GM12878 (cell line): ENCODE results near the gene RPS28. TPM values are rescaled to one million over a fixed set of nuclear protein-coding genes. Genes with fewer than 3 reads are reported as not detected.

Experiments
- BHLHE40 ChIP-seq, 2 experiments: fragments of 450-650 bp in 1 of 2; IDR thresholded peaks; 2 replicates each; pipeline ENCODE4 v1.6.1; 2011 to 2017; ENCODE audit warnings: low read depth in 2 of 2, borderline replicate concordance in 1 of 2, improper control_type of control experiment in 1 of 2, low read length in 1 of 2, mild to moderate bottlenecking in 1 of 2
- CHD2 ChIP-seq: IDR thresholded peaks from 2 replicates; pipeline ENCODE4 v1.6.1; 2011; ENCODE audit warnings: low read depth, low read length, improper control_type of control experiment, borderline replicate concordance
- CREB1 ChIP-seq: IDR thresholded peaks from 2 replicates; pipeline ENCODE4 v1.6.1; 2012; ENCODE audit warnings: low read depth, mild to moderate bottlenecking, inconsistent platforms
- EZH2 ChIP-seq: IDR thresholded peaks from 2 replicates; pipeline ENCODE4 v1.6.1; 2012; ENCODE audit warnings: low read depth, mild to moderate bottlenecking, control low read depth, inconsistent platforms, low read length, borderline replicate concordance; ENCODE audit not compliant: control insufficient read depth
- IRF3 ChIP-seq: fragments of 450-650 bp; IDR thresholded peaks from 2 replicates; pipeline ENCODE4 v1.6.1; 2014; ENCODE audit warnings: mild to moderate bottlenecking
- JUND ChIP-seq: IDR thresholded peaks from 2 replicates; pipeline ENCODE4 v1.6.1; 2012; ENCODE audit warnings: low read depth, mild to moderate bottlenecking, low read length, improper control_type of control experiment, moderate library complexity
- NFYB ChIP-seq: IDR thresholded peaks from 2 replicates; pipeline ENCODE4 v1.6.1; 2011; ENCODE audit warnings: low read depth, mild to moderate bottlenecking, low read length, improper control_type of control experiment, moderate library complexity; ENCODE audit not compliant: insufficient read depth
- PBX3 ChIP-seq: IDR thresholded peaks from 2 replicates; pipeline ENCODE4 v1.6.1; 2011; ENCODE audit warnings: mild to moderate bottlenecking, low read depth, low read length, moderate library complexity; ENCODE audit not compliant: insufficient replicate concordance
- POLR2A ChIP-seq: IDR thresholded peaks from 2 replicates; pipeline ENCODE4 v1.6.1; 2011; ENCODE audit warnings: low read depth, mild to moderate bottlenecking, low read length
- RELA ChIP-seq: fragments of 450-650 bp; IDR thresholded peaks from 2 replicates; pipeline ENCODE4 v1.8.0; 2014; ENCODE audit warnings: borderline replicate concordance; ENCODE audit not compliant: partially characterized antibody
- RFX5 ChIP-seq: IDR thresholded peaks from 2 replicates; pipeline ENCODE4 v1.6.1; 2011; ENCODE audit warnings: low read depth, low read length, improper control_type of control experiment
- TCF7 ChIP-seq: IDR thresholded peaks from 2 replicates; pipeline ENCODE4 v1.6.1; 2014; ENCODE audit warnings: antibody characterized with exemption, borderline replicate concordance
- polyA plus RNA-seq, 11 experiments: library from polyadenylated mRNA; depleted of rRNA in 4 of 11; unstranded in 6 of 11; stranded (reverse) in 5 of 11; fragments of >200 nt; fragmentation: Nextera tagmentation in 4 of 11; fragmentation: Illumina TruSeq in 1 of 11; extraction: Ambion mirVana in 4 of 11; extraction: Trizol in 1 of 11; gene quantifications; 1 replicate in 1 of 11; 2 replicates in 10 of 11; pipeline versions ENCODE4 v1.2.1 to v1.2.3, GENCODE V29; 2011 to 2016; ENCODE audit warnings: inconsistent platforms in 2 of 11, missing spikeins in 2 of 11, low read depth in 1 of 11
- total RNA-seq, 4 experiments: library from RNA; depleted of rRNA in 3 of 4; stranded (reverse); fragments of >200 nt in 3 of 4; fragmentation: Illumina TruSeq in 1 of 4; extraction: Trizol in 1 of 4; gene quantifications; 2 replicates each; pipeline versions ENCODE4 v1.2.1 to v1.2.3, GENCODE V29; 2013 to 2021

The RPS28 gene
- total and polyA plus RNA-seq, 10 of the 15 experiments (the other 5 are each of a cell fraction or from before 2014, with no cell fraction given) = 422 to 3,905 (median 1,580) TPM

- TF ChIP-seq EZH2 (no peak), RELA (no peak), JUND (no peak), NFYB (peak; percentile 89), CHD2 (peak; percentile 88), TCF7 (no peak), BHLHE40 (IDR thresholded peaks at IDR 0.05; ENCODE audit: borderline replicate concordance in 1 of 2, low read depth in 2 of 2, low read length in 1 of 2) (no peak), IRF3 (peak; percentile 84), PBX3 (peak; percentile 98), POLR2A (no peak), CREB1 (peak; percentile 43; the same call in 1 of the 2 replicates), RFX5 (no peak)
Measured at GRCh38 chr19:8342684-8343482, 21.6 kb downstream of the RPS28 start, which contains the start of gene KANK3 (continued).
